OCI-M1 (cell line): ENCODE data around the gene ZNF462.
"Not testable (repeated sequence)": the region's sequence is repeated elsewhere in the genome, so short reads cannot be mapped to it uniquely, and the experiment has no call there.

Experiments used
- DNase-seq: peaks from one replicate; lab custom pipeline; 2025; lab: John Stamatoyannopoulos, UW

Gene ZNF462

GRCh38 chr9:106962615-106963363, 99.8 kb downstream of the ZNF462 start:
- DNase-seq: no peak

- DNase-seq: no peak
Measured at GRCh38 chr9:106963684-106964083, 100.7 kb downstream of the ZNF462 start.

DNA sequence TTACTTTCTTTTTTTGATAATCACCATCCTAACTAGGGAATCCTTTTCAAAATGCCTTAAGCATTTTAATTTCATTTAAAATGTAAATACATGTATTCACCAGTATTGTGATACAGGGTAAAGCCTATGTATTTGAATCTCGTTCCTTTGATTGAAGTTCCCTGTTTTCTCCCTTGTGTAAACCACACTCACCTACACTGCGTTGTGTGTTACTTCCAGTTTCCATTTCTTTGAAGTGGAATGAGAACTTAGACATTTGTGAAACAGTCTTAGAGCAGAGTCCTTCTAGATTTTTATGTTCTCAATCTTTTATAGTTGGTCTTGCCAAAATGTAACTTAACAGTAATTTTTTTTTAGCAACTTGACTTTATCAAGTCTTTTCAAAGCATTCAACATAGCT, 101.4 kb downstream of the ZNF462 start:
- DNase-seq: peak; percentile 51

- DNase-seq: no peak
Measured at GRCh38 chr9:106964822-106965525, 102.0 kb downstream of the ZNF462 start.

GRCh38 chr9:106966481-106966880, 103.5 kb downstream of the ZNF462 start:
- DNase-seq: no peak

GRCh38 chr9:106969696-106970095, 106.7 kb downstream of the ZNF462 start:
- no peak for DNase-seq

DNA sequence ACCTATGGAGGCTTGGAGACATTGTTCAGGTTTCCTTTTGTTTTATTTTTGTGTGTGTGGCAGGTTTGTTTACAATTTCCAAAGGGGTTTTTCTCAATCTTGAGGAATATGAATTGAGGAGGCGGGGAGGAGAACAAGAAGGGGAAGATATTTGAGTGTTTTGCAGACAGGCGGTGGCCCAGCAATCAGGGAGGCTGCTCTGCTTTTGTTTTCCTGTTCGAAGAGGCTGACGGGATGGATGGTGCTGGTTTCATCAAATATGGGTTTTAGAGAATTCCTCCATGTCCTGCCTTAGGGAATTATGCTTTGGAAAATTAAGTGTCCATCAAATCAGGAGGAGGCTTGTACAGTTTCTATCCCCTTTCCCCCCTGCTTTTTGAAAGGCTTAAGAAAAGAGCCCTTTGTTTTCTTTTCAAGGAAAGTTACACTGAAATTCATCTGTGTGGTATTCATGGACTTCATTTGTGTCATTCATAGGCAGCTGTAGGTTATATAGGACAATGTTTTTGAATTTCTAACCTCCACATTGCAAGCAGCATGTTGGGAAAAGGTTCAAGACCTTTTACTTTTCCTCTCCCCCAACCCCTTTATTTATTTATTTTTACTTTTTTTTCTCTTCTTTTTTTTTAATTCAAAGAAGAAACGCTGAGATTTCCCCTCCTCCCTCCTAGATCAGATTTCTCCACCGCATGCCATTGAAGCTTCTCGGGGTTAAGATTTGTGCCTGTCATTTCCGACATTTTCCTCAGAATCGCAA, 107.4 kb downstream of the ZNF462 start:
- no peak for DNase-seq

GRCh38 chr9:106970976-106971457, 108.1 kb downstream of the ZNF462 start:
- DNase-seq: no peak

- no peak for DNase-seq
Measured at GRCh38 chr9:106972082-106972481, 109.1 kb downstream of the ZNF462 start.

- no peak for DNase-seq
Measured at GRCh38 chr9:106974341-106974740, 111.4 kb downstream of the ZNF462 start.

DNA sequence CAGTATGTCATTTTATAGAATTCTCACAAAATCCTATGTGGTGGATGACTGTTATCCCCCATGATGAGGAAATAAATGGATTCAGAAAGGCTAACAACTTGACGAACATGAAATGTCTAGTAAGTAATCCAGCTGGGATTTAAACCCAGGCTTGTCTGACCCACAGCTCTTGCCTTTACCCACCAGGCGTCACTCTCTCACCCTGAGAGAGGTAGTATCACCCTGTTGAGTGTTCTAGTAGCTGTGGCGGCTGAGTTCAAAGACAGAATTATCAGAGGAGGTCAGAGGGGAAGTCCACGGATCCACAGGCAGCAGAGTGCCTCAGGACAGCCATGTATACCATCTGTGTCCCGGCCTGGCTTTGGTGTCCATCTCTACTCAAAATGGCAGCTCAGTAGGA, 113.8 kb downstream of the ZNF462 start:
- DNase-seq: no peak

GRCh38 chr9:106980551-106981101, 117.7 kb downstream of the ZNF462 start:
- DNase-seq: no peak

GRCh38 chr9:106981396-106982287, 118.7 kb downstream of the ZNF462 start:
- DNase-seq: no peak

GRCh38 chr9:106982636-106983035, 119.7 kb downstream of the ZNF462 start:
- DNase-seq: no peak

DNA sequence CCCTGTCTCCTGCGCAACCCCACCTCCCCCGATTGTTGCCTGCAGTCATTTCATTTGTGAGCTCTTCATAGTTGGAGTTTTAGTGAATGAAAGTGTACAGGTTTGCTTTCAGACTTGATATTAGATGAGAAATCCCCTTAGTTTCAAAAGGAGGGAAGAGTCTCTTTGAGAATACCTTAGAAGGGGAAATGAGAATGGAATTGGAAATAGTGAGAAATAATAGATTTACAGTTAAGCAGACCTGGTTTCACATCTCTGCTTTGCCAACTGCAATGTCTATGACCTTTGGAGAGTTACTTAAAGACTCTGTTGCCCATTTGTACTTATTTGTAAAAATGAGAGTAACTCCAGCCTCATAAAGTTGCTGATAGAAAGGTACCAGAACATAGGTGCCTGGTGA, 120.4 kb downstream of the ZNF462 start:
- no peak for DNase-seq

- not testable (repeated sequence) for DNase-seq
Measured at GRCh38 chr9:106989904-106990303, 126.9 kb downstream of the ZNF462 start.

DNA sequence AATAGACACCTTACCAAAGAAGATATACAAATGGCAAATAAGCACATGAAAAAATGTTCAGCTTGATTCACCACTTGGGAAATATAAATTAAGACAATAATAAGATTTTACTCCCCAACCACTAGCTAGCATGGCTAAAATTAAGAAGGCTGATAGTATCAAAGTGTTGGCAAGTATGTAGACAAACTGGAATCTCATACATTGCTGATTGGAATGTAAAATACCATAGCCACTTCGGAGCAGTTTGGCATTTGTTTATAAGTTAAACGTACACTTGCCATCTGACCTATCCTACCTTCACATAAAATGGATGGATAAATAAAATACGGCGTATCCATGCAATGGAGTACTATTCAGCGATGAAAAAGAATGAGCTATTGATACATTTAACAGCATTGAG, 129.2 kb downstream of the ZNF462 start:
- no peak for DNase-seq

DNA sequence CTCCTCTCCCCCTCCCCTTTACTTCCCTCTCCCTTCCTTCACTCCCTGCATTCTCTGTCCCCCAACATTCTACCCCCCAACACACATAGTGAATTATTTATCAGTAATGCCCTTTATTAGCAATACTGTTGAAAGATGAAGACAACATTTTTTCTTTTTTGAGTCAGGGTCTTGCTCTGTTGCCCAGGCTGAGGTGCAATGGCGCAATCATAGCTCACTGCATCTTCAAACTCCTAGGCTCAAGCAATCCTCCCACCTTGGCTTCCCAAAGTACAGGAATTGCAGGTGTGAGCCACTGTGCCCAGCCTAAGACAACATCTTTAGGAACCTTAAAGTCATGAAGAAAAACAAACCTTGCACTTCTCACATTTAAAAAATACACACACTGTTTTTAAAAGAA, 130.6 kb downstream of the ZNF462 start:
- no peak for DNase-seq

DNA sequence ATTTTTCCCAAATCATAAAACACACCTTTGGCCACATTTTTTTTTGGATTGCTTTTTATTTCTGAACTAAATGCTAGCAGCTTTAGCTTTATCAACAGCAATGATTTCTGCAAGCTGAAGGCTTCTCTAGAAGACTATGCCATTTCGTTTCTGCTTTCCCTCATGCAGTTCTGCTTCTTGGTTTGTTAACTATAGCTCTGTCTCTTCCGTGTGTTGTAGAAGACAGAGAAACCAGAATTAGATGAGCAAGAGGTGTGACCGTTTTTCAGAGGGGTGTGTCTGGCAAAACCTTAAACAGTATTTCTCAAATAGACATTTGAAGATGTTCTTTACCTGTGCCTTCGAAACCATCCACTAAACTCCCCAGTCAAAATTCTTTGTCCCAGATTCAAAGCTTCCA, 131.5 kb downstream of the ZNF462 start:
- no peak for DNase-seq

- DNase-seq: no peak
Measured at GRCh38 chr9:107000218-107000617, 137.3 kb downstream of the ZNF462 start.

- DNase-seq: no peak
Measured at GRCh38 chr9:107005201-107005600, 142.2 kb downstream of the ZNF462 start.
